ENCODE results near the gene CLSTN3.

The CLSTN3 gene

DNA sequence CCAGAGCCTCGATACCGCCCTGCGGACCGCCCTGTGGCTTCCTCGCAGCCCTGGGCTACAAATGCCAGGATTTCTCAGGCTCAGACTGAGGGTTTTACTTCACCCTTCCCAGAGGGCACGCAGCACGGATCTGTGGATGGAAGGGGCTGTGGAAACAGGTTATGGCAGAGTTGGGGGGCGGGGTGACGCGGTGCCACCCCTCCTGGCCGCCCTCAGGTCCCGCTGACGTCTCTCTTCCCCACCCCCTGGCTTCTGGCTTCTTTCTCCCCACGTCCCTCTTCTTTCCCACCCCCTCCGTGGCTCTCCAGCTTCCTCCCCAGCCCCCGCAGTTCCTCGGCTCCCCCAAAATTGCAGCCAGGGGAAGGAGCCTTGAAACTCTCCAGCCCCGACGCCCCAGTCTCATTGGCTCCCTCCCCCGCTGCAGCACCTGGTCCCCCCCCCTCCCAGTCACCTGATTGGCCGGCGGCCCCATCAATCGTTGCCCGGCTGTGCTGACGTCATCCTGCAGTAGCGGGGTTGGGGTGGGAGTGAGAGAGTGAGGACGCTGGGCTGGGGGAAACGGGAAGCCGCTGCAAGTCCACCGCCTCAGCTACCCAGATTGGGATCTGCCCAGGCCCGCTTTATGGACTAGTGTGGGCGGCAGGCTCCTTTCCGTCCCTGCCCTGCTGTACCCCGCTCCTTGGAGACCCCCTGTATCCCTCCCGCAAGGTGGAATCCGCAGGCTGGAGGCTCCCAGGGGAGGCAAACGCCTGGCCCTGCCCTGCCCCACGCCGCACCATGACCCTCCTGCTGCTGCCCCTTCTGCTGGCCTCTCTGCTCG lies at the start of gene CLSTN3:
CLSTN3 (plus strand) TSS at position 500 of the 820 bp plus-strand sequence; CDS start at position 778, 278 bp downstream.
- no peaks in the 10 kb centered on the region for H3K9me3 ChIP-seq (ENCODE audit: control insufficient read depth in 5 of 5, low read length in 5 of 5)
- H3K27ac ChIP-seq (ENCODE audit: low read depth, low read length), result peak within 1 kb of the TSS; percentile 16
- peak within 1 kb of the TSS in 4 of 5 donors; percentile 32 to 64 (median 53) for H3K9ac ChIP-seq (ENCODE audit: low read length in 5 of 5)
- H3K4me1 ChIP-seq (ENCODE audit: control insufficient read depth in 5 of 5, insufficient read depth in 5 of 5, low read length in 5 of 5), result peaks cover 8 to 34% (median 31%) of the 10 kb centered on the region in 5 donors
- peaks cover 10 to 35% (median 28%) of the 10 kb centered on the region in 5 donors for H3K27me3 ChIP-seq (ENCODE audit: control insufficient read depth in 5 of 5, insufficient read depth in 4 of 5, low read length in 5 of 5)
- peaks cover 0 to 12% (median 0%) of the 10 kb centered on the region in 5 donors for H3K36me3 ChIP-seq (ENCODE audit: control insufficient read depth in 5 of 5, insufficient read depth in 5 of 5, low read length in 5 of 5)
- H3K4me3 ChIP-seq (ENCODE audit: low read depth in 1 of 5, low read length in 5 of 5), result peak within 1 kb of the TSS; percentile 48 to 71 (median 61)

DNA sequence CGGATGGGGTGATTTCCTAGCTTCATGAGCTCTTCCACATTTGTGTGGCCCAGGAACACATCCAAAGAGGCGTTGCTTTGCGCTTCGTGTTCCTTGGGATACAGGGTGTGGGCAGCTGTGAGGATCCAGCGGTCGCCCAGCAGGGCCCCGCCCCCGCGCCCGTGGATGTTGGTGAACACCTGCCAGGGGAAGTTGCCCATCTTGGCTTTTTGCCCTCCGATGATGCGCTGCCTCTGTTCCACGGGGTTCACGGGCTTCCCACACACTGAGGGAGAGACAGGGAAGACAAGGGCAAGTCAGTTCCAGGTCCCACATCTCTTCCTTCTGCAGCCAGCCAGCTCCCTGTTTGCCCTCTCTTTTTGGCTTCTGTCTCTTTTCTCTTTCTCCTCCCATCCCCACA lies 49.1 kb upstream of the CLSTN3 start:
- Histone ChIP-seq H3K36me3 (ENCODE audit: control insufficient read depth in 5 of 5, insufficient read depth in 5 of 5, low read length in 5 of 5) (peaks cover 0 to 37% (median 27%) of the 10 kb centered on the region in 5 donors), H3K9me3 (ENCODE audit: control insufficient read depth in 5 of 5, low read length in 5 of 5) (no peaks in the 10 kb centered on the region), H3K27ac (ENCODE audit: low read depth, low read length) (no peak overlapping the region), H3K9ac (ENCODE audit: low read length in 5 of 5) (no peak overlapping the region), H3K27me3 (ENCODE audit: control insufficient read depth in 5 of 5, insufficient read depth in 4 of 5, low read length in 5 of 5) (no peaks in the 10 kb centered on the region), H3K4me1 (ENCODE audit: control insufficient read depth in 5 of 5, insufficient read depth in 5 of 5, low read length in 5 of 5) (peaks cover 0 to 6% (median 4%) of the 10 kb centered on the region in 5 donors), H3K4me3 (ENCODE audit: low read depth in 1 of 5, low read length in 5 of 5) (no peak overlapping the region)

DNA sequence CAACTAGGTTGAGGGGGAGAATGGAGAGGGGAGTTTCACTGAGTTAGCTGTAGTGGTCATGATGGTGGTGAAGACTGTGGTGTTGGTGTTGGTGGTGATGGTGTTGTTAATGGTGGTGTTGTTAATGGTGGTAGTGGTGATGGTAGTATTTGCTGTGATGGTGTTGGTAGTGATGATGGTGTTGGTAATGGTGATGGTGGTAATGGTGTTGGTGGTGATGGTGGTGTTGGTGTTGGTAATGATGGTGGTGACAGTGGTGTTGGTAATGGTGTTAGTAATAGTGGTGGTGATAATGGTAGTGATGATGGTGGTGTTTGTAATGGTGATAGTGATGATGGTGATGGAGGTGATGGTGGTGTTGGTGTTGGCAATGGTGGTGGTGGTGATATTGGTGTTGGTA lies 47.0 kb upstream of the CLSTN3 start:
- Histone ChIP-seq H3K9me3 (ENCODE audit: control insufficient read depth in 5 of 5, low read length in 5 of 5) (no peaks in the 10 kb centered on the region), H3K27ac (ENCODE audit: low read depth, low read length) (no peak overlapping the region), H3K9ac (ENCODE audit: low read length in 5 of 5) (no peak overlapping the region), H3K27me3 (ENCODE audit: control insufficient read depth in 5 of 5, insufficient read depth in 4 of 5, low read length in 5 of 5) (no peaks in the 10 kb centered on the region), H3K36me3 (ENCODE audit: control insufficient read depth in 5 of 5, insufficient read depth in 5 of 5, low read length in 5 of 5) (peaks cover 0 to 48% (median 35%) of the 10 kb centered on the region in 5 donors), H3K4me3 (ENCODE audit: low read depth in 1 of 5, low read length in 5 of 5) (no peak overlapping the region), H3K4me1 (ENCODE audit: control insufficient read depth in 5 of 5, insufficient read depth in 5 of 5, low read length in 5 of 5) (peaks cover 0 to 6% (median 4%) of the 10 kb centered on the region in 5 donors)

DNA sequence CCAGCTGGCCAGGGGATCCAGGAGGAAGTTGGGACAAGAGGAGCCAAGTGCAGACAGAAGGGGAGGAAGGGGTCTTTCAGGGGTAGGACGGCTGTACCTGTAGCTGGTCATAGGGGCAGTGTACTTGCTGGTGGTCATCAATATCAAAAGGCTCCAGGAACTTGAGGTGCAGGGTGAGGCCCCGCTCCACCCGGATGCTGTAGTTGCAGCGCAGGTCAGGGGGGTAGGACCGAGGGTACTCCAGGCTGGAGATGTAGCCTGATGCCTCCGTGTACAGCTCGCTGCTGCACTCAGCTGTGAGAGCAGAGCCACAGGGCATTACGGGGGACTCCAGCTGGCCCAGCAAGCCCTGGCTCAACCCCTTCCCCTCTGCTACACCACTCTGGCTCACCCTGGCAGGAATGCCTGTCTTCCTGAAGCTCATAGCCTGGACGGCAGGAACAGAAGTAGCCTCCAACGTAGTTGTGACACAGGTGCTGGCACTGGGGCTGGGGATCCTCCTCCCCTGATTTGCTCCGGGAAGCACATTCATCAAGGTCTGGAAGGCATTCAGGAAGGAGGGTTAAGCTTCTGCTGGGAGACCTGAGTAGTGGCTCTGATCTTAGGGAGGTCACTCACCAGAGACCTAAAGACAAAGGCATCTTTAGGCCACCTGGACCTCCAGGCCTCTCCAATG lies 40.8 kb upstream of the CLSTN3 start:
- H3K4me3 ChIP-seq (ENCODE audit: low read depth in 1 of 5, low read length in 5 of 5), result peak overlapping the region in 1 of 5 donors; percentile 5
- no peaks in the 10 kb centered on the region for H3K9me3 ChIP-seq (ENCODE audit: control insufficient read depth in 5 of 5, low read length in 5 of 5)
- H3K27ac ChIP-seq (ENCODE audit: low read depth, low read length), result no peak overlapping the region
- peaks cover 0 to 6% (median 0%) of the 10 kb centered on the region in 5 donors for H3K27me3 ChIP-seq (ENCODE audit: control insufficient read depth in 5 of 5, insufficient read depth in 4 of 5, low read length in 5 of 5)
- no peak overlapping the region for H3K9ac ChIP-seq (ENCODE audit: low read length in 5 of 5)
- H3K36me3 ChIP-seq (ENCODE audit: control insufficient read depth in 5 of 5, insufficient read depth in 5 of 5, low read length in 5 of 5), result peaks cover 0 to 40% (median 29%) of the 10 kb centered on the region in 5 donors
- H3K4me1 ChIP-seq (ENCODE audit: control insufficient read depth in 5 of 5, insufficient read depth in 5 of 5, low read length in 5 of 5), result peaks cover 5 to 41% (median 32%) of the 10 kb centered on the region in 5 donors

DNA sequence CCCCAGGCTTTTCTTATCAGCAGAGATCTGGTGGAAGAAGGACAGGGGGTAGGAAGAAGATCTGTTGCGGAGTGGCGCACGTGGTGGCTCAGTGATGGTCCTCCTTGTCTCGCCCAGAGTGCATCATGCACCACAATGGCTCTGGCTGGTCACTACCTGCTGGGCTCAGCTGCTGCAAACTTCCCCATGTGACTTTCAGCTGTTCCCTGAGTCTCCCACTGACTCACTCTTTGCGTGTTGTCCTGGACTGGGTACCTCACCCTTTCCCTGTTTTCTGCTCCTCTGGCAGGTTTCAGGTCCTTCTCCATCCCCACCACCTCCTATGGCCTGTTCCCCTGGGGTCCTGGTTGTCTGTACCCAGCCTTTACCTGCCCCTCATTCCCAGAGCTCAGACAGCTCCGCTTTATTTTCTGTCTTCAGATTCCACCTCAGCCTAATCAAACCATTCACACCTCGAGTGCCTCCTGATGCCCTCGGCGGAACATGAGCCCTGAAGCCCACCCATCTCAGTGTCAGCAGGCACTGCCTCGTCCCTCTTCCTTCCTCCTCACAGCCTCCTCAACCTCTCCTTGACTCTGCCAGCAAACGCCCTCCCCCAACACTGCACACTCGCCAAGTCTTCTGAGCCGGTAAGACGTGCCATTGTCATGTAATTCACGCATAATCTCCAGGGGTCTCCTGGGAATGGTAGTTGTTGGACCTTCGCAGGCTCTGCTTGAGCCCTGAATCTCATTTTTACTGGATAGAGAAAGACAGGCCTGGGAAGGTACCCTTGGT lies 39.8 kb upstream of the CLSTN3 start:
- Histone ChIP-seq H3K4me1 (ENCODE audit: control insufficient read depth in 5 of 5, insufficient read depth in 5 of 5, low read length in 5 of 5) (peaks cover 5 to 41% (median 32%) of the 10 kb centered on the region in 5 donors), H3K36me3 (ENCODE audit: control insufficient read depth in 5 of 5, insufficient read depth in 5 of 5, low read length in 5 of 5) (peaks cover 0 to 30% (median 20%) of the 10 kb centered on the region in 5 donors), H3K9ac (ENCODE audit: low read length in 5 of 5) (peak overlapping the region in 2 of 5 donors; percentile 37 to 73), H3K4me3 (ENCODE audit: low read depth in 1 of 5, low read length in 5 of 5) (peak overlapping the region; percentile 46 to 74 (median 70)), H3K9me3 (ENCODE audit: control insufficient read depth in 5 of 5, low read length in 5 of 5) (no peaks in the 10 kb centered on the region), H3K27ac (ENCODE audit: low read depth, low read length) (peak overlapping the region; percentile 88), H3K27me3 (ENCODE audit: control insufficient read depth in 5 of 5, insufficient read depth in 4 of 5, low read length in 5 of 5) (peaks cover 0 to 6% (median 0%) of the 10 kb centered on the region in 5 donors)

DNA sequence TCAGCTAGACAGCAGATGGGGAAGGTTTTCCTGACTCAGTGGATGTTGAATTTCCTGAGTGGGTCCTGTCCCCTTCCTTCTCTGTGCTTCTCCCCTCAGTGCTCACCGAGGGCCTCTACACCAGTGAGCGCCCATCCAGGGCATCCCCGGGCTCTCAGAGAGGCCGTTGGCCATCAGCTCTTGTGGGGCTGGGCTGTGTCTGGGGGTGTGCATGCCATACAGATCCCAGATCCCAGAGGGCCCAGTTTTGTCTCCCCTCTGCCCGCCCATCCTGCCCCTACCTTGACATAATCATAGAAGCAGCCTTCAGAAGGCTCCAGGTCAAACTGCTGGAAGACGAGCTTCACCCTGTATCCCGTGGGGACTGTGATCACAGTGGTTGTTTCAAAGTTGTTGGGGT lies 39.0 kb upstream of the CLSTN3 start:
- Histone ChIP-seq H3K4me1 (ENCODE audit: control insufficient read depth in 5 of 5, insufficient read depth in 5 of 5, low read length in 5 of 5) (peaks cover 5 to 41% (median 32%) of the 10 kb centered on the region in 5 donors), H3K36me3 (ENCODE audit: control insufficient read depth in 5 of 5, insufficient read depth in 5 of 5, low read length in 5 of 5) (peaks cover 0 to 23% (median 16%) of the 10 kb centered on the region in 5 donors), H3K27me3 (ENCODE audit: control insufficient read depth in 5 of 5, insufficient read depth in 4 of 5, low read length in 5 of 5) (peaks cover 0 to 6% (median 0%) of the 10 kb centered on the region in 5 donors), H3K4me3 (ENCODE audit: low read depth in 1 of 5, low read length in 5 of 5) (peak overlapping the region; percentile 67 to 80 (median 73)), H3K9ac (ENCODE audit: low read length in 5 of 5) (peak overlapping the region in 4 of 5 donors; percentile 26 to 73 (median 46)), H3K9me3 (ENCODE audit: control insufficient read depth in 5 of 5, low read length in 5 of 5) (no peaks in the 10 kb centered on the region), H3K27ac (ENCODE audit: low read depth, low read length) (peak overlapping the region; percentile 88)

DNA sequence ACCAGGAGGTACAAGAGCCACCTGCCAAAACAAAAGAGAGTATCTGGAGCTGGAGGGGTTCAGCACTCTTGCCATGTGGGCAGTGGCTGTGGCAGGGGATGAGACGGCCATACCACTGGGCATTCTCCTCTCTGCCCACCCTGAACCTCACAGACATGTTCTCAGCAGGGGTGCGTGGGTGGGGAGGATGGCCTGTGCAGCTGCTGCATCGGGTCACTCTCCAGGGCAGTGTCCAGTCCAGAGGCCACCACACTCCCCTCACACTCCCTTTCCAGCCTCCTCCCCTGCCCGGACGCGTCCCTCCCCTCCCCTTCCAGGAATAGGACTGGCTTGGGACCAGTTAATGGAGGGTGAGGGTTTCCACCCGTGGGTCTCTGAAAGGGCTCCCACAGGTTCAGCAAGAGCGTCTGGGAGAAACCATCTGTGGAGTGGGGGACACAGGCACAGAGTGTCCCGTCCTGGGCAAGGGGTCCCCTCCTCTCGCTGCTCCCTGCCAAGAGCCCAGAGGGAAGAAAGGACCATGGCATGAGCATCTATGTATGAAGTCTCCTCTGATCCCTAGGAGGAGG lies 38.4 kb upstream of the CLSTN3 start:
- Histone ChIP-seq H3K36me3 (ENCODE audit: control insufficient read depth in 5 of 5, insufficient read depth in 5 of 5, low read length in 5 of 5) (peaks cover 0 to 17% (median 17%) of the 10 kb centered on the region in 5 donors), H3K27ac (ENCODE audit: low read depth, low read length) (peak overlapping the region; percentile 88), H3K9ac (ENCODE audit: low read length in 5 of 5) (peak overlapping the region; percentile 29 to 73 (median 62)), H3K4me1 (ENCODE audit: control insufficient read depth in 5 of 5, insufficient read depth in 5 of 5, low read length in 5 of 5) (peaks cover 5 to 41% (median 32%) of the 10 kb centered on the region in 5 donors), H3K27me3 (ENCODE audit: control insufficient read depth in 5 of 5, insufficient read depth in 4 of 5, low read length in 5 of 5) (peaks cover 0 to 6% (median 0%) of the 10 kb centered on the region in 5 donors), H3K9me3 (ENCODE audit: control insufficient read depth in 5 of 5, low read length in 5 of 5) (no peaks in the 10 kb centered on the region), H3K4me3 (ENCODE audit: low read depth in 1 of 5, low read length in 5 of 5) (peak overlapping the region; percentile 67 to 80 (median 73))

DNA sequence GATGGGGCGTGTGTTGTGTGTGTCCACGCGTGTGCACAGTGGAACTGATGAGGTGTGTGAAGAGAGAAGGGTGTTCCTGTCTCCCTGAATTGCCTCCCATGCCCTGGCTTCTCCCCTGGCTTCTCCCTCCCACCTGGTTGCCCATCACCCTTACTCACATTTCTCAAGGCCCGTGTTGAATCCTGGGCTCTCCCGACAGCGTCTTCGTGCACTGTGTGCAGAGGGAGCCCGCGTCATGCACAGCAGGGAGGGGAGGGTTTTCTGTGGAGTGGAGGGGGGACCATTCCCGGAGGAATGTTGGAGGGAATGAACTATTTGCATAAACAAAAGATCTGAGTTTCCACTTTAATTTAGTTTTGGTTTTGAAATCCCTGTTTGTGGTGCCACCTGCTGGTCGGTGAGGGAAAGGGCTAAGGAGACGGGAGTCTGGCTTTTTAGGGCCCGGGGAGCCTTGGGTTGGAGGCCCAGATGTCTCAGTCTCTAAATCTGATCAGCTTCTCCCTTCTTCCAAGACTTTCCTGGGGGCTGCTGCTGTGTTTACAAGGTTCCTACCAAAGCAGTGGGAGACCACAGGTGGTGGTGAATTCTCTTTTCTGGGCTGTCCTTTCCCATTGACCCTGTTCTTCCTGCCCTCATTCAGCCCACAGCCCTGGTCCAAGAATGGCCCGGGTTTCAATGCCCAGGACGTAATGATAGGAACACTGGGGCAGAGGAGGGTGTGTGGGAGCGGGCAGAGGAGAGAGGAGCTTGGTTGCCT lies 37.8 kb upstream of the CLSTN3 start, which contains the start of gene C1R:
C1R (minus strand) TSS at position 217 of the 757 bp plus-strand sequence; CDS start at position 160, 57 bp downstream.
- H3K4me3 ChIP-seq (ENCODE audit: low read depth in 1 of 5, low read length in 5 of 5), result peak within 1 kb of the TSS; percentile 67 to 80 (median 73)
- H3K9ac ChIP-seq (ENCODE audit: low read length in 5 of 5), result peak within 1 kb of the TSS; percentile 29 to 73 (median 62)
- H3K27me3 ChIP-seq (ENCODE audit: control insufficient read depth in 5 of 5, insufficient read depth in 4 of 5, low read length in 5 of 5), result peaks cover 0 to 6% (median 0%) of the 10 kb centered on the region in 5 donors
- peaks cover 0 to 19% (median 15%) of the 10 kb centered on the region in 5 donors for H3K36me3 ChIP-seq (ENCODE audit: control insufficient read depth in 5 of 5, insufficient read depth in 5 of 5, low read length in 5 of 5)
- peaks cover 5 to 41% (median 32%) of the 10 kb centered on the region in 5 donors for H3K4me1 ChIP-seq (ENCODE audit: control insufficient read depth in 5 of 5, insufficient read depth in 5 of 5, low read length in 5 of 5)
- H3K27ac ChIP-seq (ENCODE audit: low read depth, low read length), result peak within 1 kb of the TSS; percentile 88
- H3K9me3 ChIP-seq (ENCODE audit: control insufficient read depth in 5 of 5, low read length in 5 of 5), result no peaks in the 10 kb centered on the region

All from subcutaneous abdominal adipose tissue (tissue), 5 donors.